HepG2 (cell line): ENCODE measurements around the gene NR2F1. TPM values are rescaled to one million over a fixed set of nuclear protein-coding genes. Genes with fewer than 3 reads are reported as not detected.
A peak's percentile ranks its signal among the peaks of the same experiment; 100 is the strongest.

Experiments
- ATAC-seq: fragments of 200-7000 bp; cut with Tn5 transposase; 3 replicates; pipeline ENCODE4 v1.9.1; 2020; ENCODE audit warnings: mild to moderate bottlenecking, moderate library complexity
- BruUV-seq: library from RNA; stranded (reverse); fragments of 400-500 nt; replicated peaks from 2 replicates; lab custom pipeline; 2021; lab: Mats Ljungman, UMichigan
- CTCF ChIA-PET: fragments of 300-600 bp; formaldehyde crosslinking; extraction: SDS; loops from one replicate; lab custom pipeline; 2021; ENCODE audit warnings: low total read pairs, inconsistent platforms, low intra/inter-chr PET ratio; lab: Yijun Ruan, JAX
- POLR2A ChIA-PET: fragments of 350-600 bp; sonication (Branson Sonifier 250); formaldehyde crosslinking; loops from one replicate; lab custom pipeline; 2020; ENCODE audit warnings: antibody characterized with exemption, inconsistent platforms; lab: Yijun Ruan, JAX
- DNase-seq: peaks from one replicate; pipeline ENCODE4 v3.0.0-alpha.2; 2015; ENCODE audit warnings: low spot score
- FAIRE-seq: peaks from 3 replicates; lab custom pipeline; 2011; peaks lifted over from hg19 to GRCh38; lab: Jason Lieb, UNC
- H2AFZ ChIP-seq: one replicate; pipeline ENCODE4 v1.6.1; 2011; ENCODE audit warnings: low read length, inconsistent platforms
- H3K27ac ChIP-seq: fragments of 300-600 bp; 3 replicates; pipeline ENCODE4 v1.8.0; 2011; ENCODE audit warnings: mixed run types, mild to moderate bottlenecking, mixed read lengths, low read length, inconsistent platforms; ENCODE audit not compliant: insufficient read depth; ENCODE audit errors: extremely low read length
- H3K27me3 ChIP-seq, 2 experiments: fragments of 200-600 bp in 1 of 2; 2 replicates in 1 of 2; 3 replicates in 1 of 2; pipeline versions ENCODE4 v1.6.0 to v1.8.0; 2011; ENCODE audit warnings: low read length in 2 of 2, mild to moderate bottlenecking in 2 of 2, moderate library complexity in 2 of 2, inconsistent platforms in 1 of 2; ENCODE audit not compliant: insufficient read depth in 2 of 2, control insufficient read depth in 1 of 2
- H3K36me3 ChIP-seq, 2 experiments: fragments of 200-600 bp in 1 of 2; replicated peaks in 1 of 2; 2 replicates in 1 of 2; 3 replicates in 1 of 2; pipeline versions ENCODE4 v1.5.1 to v1.8.0; 2011; ENCODE audit warnings: low read length in 2 of 2, inconsistent platforms in 1 of 2; ENCODE audit not compliant: insufficient read depth in 2 of 2, control insufficient read depth in 1 of 2
- H3K4me1 ChIP-seq: 2 replicates; pipeline ENCODE4 v1.5.1; 2012; ENCODE audit warnings: low read length, inconsistent platforms; ENCODE audit not compliant: insufficient read depth
- H3K4me2 ChIP-seq: 2 replicates; pipeline ENCODE4 v1.6.0; 2011; ENCODE audit warnings: low read depth, low read length, inconsistent platforms
- H3K4me3 ChIP-seq, 3 experiments: fragments of 200-600 bp in 1 of 3; sonication (generic), shearing (Covaris generic) in 1 of 3; replicated peaks in 1 of 3; 2 replicates each; pipeline ENCODE4 v1.5.1; 2011 to 2016; ENCODE audit warnings: low read length in 3 of 3, inconsistent platforms in 2 of 3, low read depth in 2 of 3, mild to moderate bottlenecking in 2 of 3, control low read depth in 1 of 3, mixed read lengths in 1 of 3; ENCODE audit not compliant: insufficient read depth in 1 of 3
- H3K79me2 ChIP-seq: one replicate; pipeline ENCODE4 v1.6.1; 2011; ENCODE audit warnings: low read length, inconsistent platforms; ENCODE audit not compliant: insufficient read depth
- H3K9ac ChIP-seq: 2 replicates; pipeline ENCODE4 v1.6.0; 2011; ENCODE audit warnings: mild to moderate bottlenecking, low read depth, low read length, inconsistent platforms; ENCODE audit not compliant: insufficient read depth
- H3K9me3 ChIP-seq: 2 replicates; pipeline ENCODE4 v1.5.1; 2012; ENCODE audit warnings: mild to moderate bottlenecking, low read length
- H4K20me1 ChIP-seq: 2 replicates; pipeline ENCODE4 v1.6.0; 2011; ENCODE audit warnings: inconsistent platforms, mild to moderate bottlenecking, low read length, moderate library complexity; ENCODE audit not compliant: insufficient read depth
- E2F5 ChIP-seq: sonication (generic); formaldehyde crosslinking; conservative IDR thresholded peaks from 2 replicates; pipeline ENCODE4 v1.4.0; 2020; ENCODE audit warnings: missing genetic modification reagents
- ISX ChIP-seq: sonication (generic); formaldehyde crosslinking; conservative IDR thresholded peaks from 2 replicates; pipeline ENCODE4 v1.5.0; 2020; ENCODE audit warnings: missing genetic modification reagents
- NR1H2 ChIP-seq: sonication (generic); formaldehyde crosslinking; IDR thresholded peaks from 2 replicates; pipeline ENCODE4 v1.8.1; 2022; ENCODE audit warnings: low read depth, missing genetic modification reagents, borderline replicate concordance
- REPIN1 ChIP-seq: sonication (generic); formaldehyde crosslinking; IDR thresholded peaks from 2 replicates; pipeline ENCODE4 v1.8.0; 2022; ENCODE audit warnings: missing genetic modification reagents, low read depth, mild to moderate bottlenecking, borderline replicate concordance
- SPEN ChIP-seq: sonication (generic); formaldehyde crosslinking; IDR thresholded peaks from 2 replicates; pipeline ENCODE4 v1.5.1; 2020; ENCODE audit warnings: low read depth, mild to moderate bottlenecking, missing genetic modification reagents
- STAG1 ChIP-seq: sonication (generic); formaldehyde crosslinking; IDR thresholded peaks from 2 replicates; pipeline ENCODE4 v1.4.0; 2020; ENCODE audit warnings: missing genetic modification reagents
- WIZ ChIP-seq: sonication (generic); formaldehyde crosslinking; IDR thresholded peaks from 2 replicates; pipeline ENCODE4 v1.5.1; 2020; ENCODE audit warnings: mild to moderate bottlenecking, missing genetic modification reagents
- ZFAT ChIP-seq: sonication (generic); formaldehyde crosslinking; conservative IDR thresholded peaks from 2 replicates; pipeline ENCODE4 v1.8.1; 2023; ENCODE audit warnings: missing genetic modification reagents, inconsistent platforms
- ZNF333 ChIP-seq: sonication (generic); formaldehyde crosslinking; IDR thresholded peaks from 2 replicates; pipeline ENCODE4 v1.4.0; 2020; ENCODE audit warnings: mild to moderate bottlenecking, missing genetic modification reagents, borderline replicate concordance
- ZNF501 ChIP-seq: sonication (generic); formaldehyde crosslinking; IDR thresholded peaks from 2 replicates; pipeline ENCODE4 v1.5.1; 2020; ENCODE audit warnings: mild to moderate bottlenecking, moderate library complexity, missing genetic modification reagents
- ZNF558 ChIP-seq: sonication (generic); formaldehyde crosslinking; IDR thresholded peaks from 2 replicates; pipeline ENCODE4 v1.9.0; 2022; ENCODE audit warnings: mild to moderate bottlenecking, missing genetic modification reagents, borderline replicate concordance
- ZNF703 ChIP-seq: sonication (generic); formaldehyde crosslinking; IDR thresholded peaks from 2 replicates; pipeline ENCODE4 v1.5.1; 2020; ENCODE audit warnings: missing genetic modification reagents, mild to moderate bottlenecking, moderate library complexity, borderline replicate concordance
- ZSCAN22 ChIP-seq: sonication (generic); formaldehyde crosslinking; IDR thresholded peaks from 2 replicates; pipeline ENCODE4 v1.4.0; 2020; ENCODE audit warnings: mild to moderate bottlenecking, missing genetic modification reagents
- WGBS: methylation state at CpG from one replicate; pipeline ENCODE4 v1.1.6; 2017; ENCODE audit warnings: low lambda C conversion rate; 5-methylcytosine and 5-hydroxymethylcytosine counted together
- in situ Hi-C: cut with HindIII; loops from 2 replicates; pipeline ENCODE4 v1.10.0; 2017; ENCODE audit warnings: low pct_unique_long_range_greater_than_20kb; ENCODE audit not compliant: extremely low pct_ligation_motif_present
- intact Hi-C: fragments of 100-400 bp; cut with micrococcal nuclease; formaldehyde crosslinking; loops from one replicate; pipeline ENCODE4 v1.10.0; 2022; ENCODE audit not compliant: unreplicated experiment
- polyA plus RNA-seq, 8 experiments: library from polyadenylated mRNA; depleted of rRNA in 3 of 8; stranded (reverse) in 7 of 8; unstranded in 1 of 8; fragments of >200 nt; fragmentation: Illumina TruSeq in 4 of 8; extraction: Trizol in 4 of 8; gene quantifications; 2 replicates each; pipeline versions ENCODE4 v1.2.1 to v1.2.3, GENCODE V29; 2011 to 2016; ENCODE audit warnings: low read depth in 4 of 8, missing spikeins in 1 of 8, mixed read lengths in 1 of 8; ENCODE audit not compliant: insufficient read depth in 1 of 8
- total RNA-seq, 5 experiments: library from RNA; depleted of rRNA; stranded (reverse); fragments of >200 nt; fragmentation: Illumina TruSeq; extraction: Trizol; gene quantifications; 2 replicates each; pipeline ENCODE4 v1.2.3, GENCODE V29; 2016; ENCODE audit warnings: low read depth in 1 of 5
- TF ChIP-seq, protein P1 (sequence below): sonication (generic); formaldehyde crosslinking; IDR thresholded peaks from 2 replicates; pipeline ENCODE4 v1.4.0; 2020; ENCODE audit warnings: mild to moderate bottlenecking, missing genetic modification reagents
- TF ChIP-seq, protein P2 (sequence below): sonication (generic); formaldehyde crosslinking; IDR thresholded peaks from 2 replicates; pipeline ENCODE4 v1.4.0; 2020; ENCODE audit warnings: mild to moderate bottlenecking, missing genetic modification reagents, borderline replicate concordance

NR2F1 gene
- total and polyA plus RNA-seq, 2 of the 13 experiments (the other 11 are each of a cell fraction or from before 2014, with no cell fraction given) = 17.1 to 59.7 TPM

DNA sequence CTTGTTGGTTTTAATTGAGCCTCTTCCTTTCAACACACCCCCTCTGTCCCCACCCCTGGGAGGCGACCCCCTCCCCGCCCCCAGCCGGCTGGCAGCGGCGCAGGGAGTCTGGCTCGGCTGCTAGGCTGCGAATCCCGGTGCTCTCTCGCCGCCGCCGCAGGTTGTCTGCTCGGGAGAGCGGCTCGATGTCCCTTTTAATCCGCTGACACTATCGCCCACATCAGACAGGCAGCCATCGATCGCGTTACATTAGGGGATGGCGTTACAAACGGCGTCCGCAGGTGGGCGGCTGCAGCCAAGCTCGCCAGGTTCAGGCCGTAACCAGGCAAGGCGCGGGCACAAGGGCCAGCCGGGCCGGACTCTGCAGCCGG is 3.3 kb upstream of the NR2F1 start (continued):
- TF ChIP-seq ZNF333 (CRISPR knock-in tag) (0 out of 2 replicates have a peak, but pooled peaks have one; percentile 28), ZNF501 (CRISPR knock-in tag) (peak; percentile 12; the same call in 1 of the 2 replicates), ZNF558 (0 out of 2 replicates have a peak, but pooled peaks have one; percentile 32), ZNF703 (CRISPR knock-in tag) (no peak), SPEN (0 out of 2 replicates have a peak, but pooled peaks have one; percentile 14), WIZ (CRISPR knock-in tag) (0 out of 2 replicates have a peak, but pooled peaks have one; percentile 17), ZSCAN22 (CRISPR knock-in tag) (0 out of 2 replicates have a peak, but pooled peaks have one; percentile 31), STAG1 (CRISPR knock-in tag) (0 out of 2 replicates have a peak, but pooled peaks have one; percentile 4)
- TF ChIP-seq, protein P1, sequence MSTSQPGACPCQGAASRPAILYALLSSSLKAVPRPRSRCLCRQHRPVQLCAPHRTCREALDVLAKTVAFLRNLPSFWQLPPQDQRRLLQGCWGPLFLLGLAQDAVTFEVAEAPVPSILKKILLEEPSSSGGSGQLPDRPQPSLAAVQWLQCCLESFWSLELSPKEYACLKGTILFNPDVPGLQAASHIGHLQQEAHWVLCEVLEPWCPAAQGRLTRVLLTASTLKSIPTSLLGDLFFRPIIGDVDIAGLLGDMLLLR = 0 out of 2 replicates have a peak, but pooled peaks have one; percentile 21

- FAIRE-seq (no peak), DNase-seq (no peak), ATAC-seq (peak; percentile 36)
- in situ Hi-C loops (loop anchor here (5.0 to 10.0 kb wide), 3 partner anchors 212 to 693 kb away; no protein-coding TSS in a partner anchor), intact Hi-C loops (loop anchor here (2.0 to 5.0 kb wide), 6 partner anchors 219 to 653 kb away; a partner anchor contains a TSS)
- H3K79me2 ChIP-seq = peaks cover 9% of the 10 kb centered on the region
- POLR2A ChIA-PET = no interaction called here
- H3K27me3 ChIP-seq = peaks cover 3 to 22% of the 10 kb centered on the region in 2 experiments; a peak in 3 of 5 replicates
- no peaks in the 10 kb centered on the region for H3K9me3 ChIP-seq
- H2AFZ ChIP-seq = peak overlapping the region; percentile 23
- no peak overlapping the region for H3K27ac ChIP-seq
- H3K4me2 ChIP-seq = peak overlapping the region; percentile 97
- no TSS peak for BruUV-seq
- no peaks in the 10 kb centered on the region for H3K36me3 ChIP-seq
- WGBS = under 1% methylated on average over 42 of the region's 73 CpGs
- H3K4me1 ChIP-seq = peaks cover 21% of the 10 kb centered on the region
- peak overlapping the region; percentile 63 for H3K9ac ChIP-seq
- H3K4me3 ChIP-seq = peak overlapping the region; percentile 67 to 96 (median 71)
- H4K20me1 ChIP-seq = peaks cover 7% of the 10 kb centered on the region
- CTCF ChIA-PET = interaction anchor here (1.5 to 2.1 kb wide), 2 partner anchors 221 to 335 kb away, joined by 8 to 19 read pairs; no protein-coding TSS in a partner anchor
- peak; percentile 48 for TF ChIP-seq REPIN1 (CRISPR knock-in tag)
- TF ChIP-seq ZFAT (CRISPR knock-in tag) = no peak
- TF ChIP-seq E2F5 (CRISPR knock-in tag) = no peak
- TF ChIP-seq ISX (CRISPR knock-in tag) = no peak
- TF ChIP-seq, protein P2, sequence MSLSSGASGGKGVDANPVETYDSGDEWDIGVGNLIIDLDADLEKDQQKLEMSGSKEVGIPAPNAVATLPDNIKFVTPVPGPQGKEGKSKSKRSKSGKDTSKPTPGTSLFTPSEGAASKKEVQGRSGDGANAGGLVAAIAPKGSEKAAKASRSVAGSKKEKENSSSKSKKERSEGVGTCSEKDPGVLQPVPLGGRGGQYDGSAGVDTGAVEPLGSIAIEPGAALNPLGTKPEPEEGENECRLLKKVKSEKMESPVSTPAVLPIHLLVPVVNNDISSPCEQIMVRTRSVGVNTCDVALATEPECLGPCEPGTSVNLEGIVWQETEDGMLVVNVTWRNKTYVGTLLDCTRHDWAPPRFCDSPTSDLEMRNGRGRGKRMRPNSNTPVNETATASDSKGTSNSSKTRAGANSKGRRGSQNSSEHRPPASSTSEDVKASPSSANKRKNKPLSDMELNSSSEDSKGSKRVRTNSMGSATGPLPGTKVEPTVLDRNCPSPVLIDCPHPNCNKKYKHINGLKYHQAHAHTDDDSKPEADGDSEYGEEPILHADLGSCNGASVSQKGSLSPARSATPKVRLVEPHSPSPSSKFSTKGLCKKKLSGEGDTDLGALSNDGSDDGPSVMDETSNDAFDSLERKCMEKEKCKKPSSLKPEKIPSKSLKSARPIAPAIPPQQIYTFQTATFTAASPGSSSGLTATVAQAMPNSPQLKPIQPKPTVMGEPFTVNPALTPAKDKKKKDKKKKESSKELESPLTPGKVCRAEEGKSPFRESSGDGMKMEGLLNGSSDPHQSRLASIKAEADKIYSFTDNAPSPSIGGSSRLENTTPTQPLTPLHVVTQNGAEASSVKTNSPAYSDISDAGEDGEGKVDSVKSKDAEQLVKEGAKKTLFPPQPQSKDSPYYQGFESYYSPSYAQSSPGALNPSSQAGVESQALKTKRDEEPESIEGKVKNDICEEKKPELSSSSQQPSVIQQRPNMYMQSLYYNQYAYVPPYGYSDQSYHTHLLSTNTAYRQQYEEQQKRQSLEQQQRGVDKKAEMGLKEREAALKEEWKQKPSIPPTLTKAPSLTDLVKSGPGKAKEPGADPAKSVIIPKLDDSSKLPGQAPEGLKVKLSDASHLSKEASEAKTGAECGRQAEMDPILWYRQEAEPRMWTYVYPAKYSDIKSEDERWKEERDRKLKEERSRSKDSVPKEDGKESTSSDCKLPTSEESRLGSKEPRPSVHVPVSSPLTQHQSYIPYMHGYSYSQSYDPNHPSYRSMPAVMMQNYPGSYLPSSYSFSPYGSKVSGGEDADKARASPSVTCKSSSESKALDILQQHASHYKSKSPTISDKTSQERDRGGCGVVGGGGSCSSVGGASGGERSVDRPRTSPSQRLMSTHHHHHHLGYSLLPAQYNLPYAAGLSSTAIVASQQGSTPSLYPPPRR = no peak; the same call in 1 of the 2 replicates
- TF ChIP-seq NR1H2 = no peak
Observed at GRCh38 chr5:93580063-93580926, 2.7 kb upstream of the NR2F1 start.
